Neutrophil (primary cell): ENCODE measurements around the gene CLBA1.

Experiments used
- H3K27ac ChIP-seq: fragments of 200-600 bp; sonication (generic); 2 replicates; pipeline ENCODE4 v1.5.1; 2016; ENCODE audit warnings: mild to moderate bottlenecking, moderate library complexity
- H3K27me3 ChIP-seq: fragments of 200-600 bp; sonication (generic); 2 replicates; pipeline ENCODE4 v1.6.0; 2016; ENCODE audit warnings: mild to moderate bottlenecking
- H3K36me3 ChIP-seq: fragments of 200-600 bp; sonication (generic); 2 replicates; pipeline ENCODE4 v1.5.1; 2017
- H3K4me1 ChIP-seq, 2 experiments: fragments of 200-600 bp in 1 of 2; sonication (generic) in 1 of 2; 1 replicate in 1 of 2; 2 replicates in 1 of 2; pipeline versions ENCODE4 v1.5.1 to v1.6.1; 2013 to 2016; ENCODE audit warnings: low read depth in 1 of 2, low read length in 1 of 2, mild to moderate bottlenecking in 1 of 2, moderate library complexity in 1 of 2; ENCODE audit not compliant: control insufficient read depth in 1 of 2, insufficient read depth in 1 of 2
- H3K4me3 ChIP-seq, 2 experiments: fragments of 200-600 bp in 1 of 2; sonication (generic) in 1 of 2; 1 replicate in 1 of 2; 2 replicates in 1 of 2; pipeline ENCODE4 v1.5.1; 2013 to 2016; ENCODE audit warnings: low read depth in 1 of 2, low read length in 1 of 2, mild to moderate bottlenecking in 1 of 2, moderate library complexity in 1 of 2
- H3K9me3 ChIP-seq: fragments of 200-600 bp; sonication (generic); 2 replicates; pipeline ENCODE4 v1.5.1; 2016
- CTCF ChIP-seq: fragments of 200-600 bp; sonication (generic); IDR thresholded peaks from 2 replicates; pipeline ENCODE4 v1.5.1; 2016; ENCODE audit warnings: antibody characterized with exemption

CLBA1 gene

GRCh38 chr14:104975481-104976197, 9.9 kb upstream of the CLBA1 start:
- no peak overlapping the region for H3K27ac ChIP-seq
- TF ChIP-seq CTCF = no peak
- H3K4me1 ChIP-seq = peaks cover 7 to 11% of the 10 kb centered on the region in 2 experiments
- H3K9me3 ChIP-seq = no peaks in the 10 kb centered on the region
- no peak overlapping the region for H3K4me3 ChIP-seq
- no peaks in the 10 kb centered on the region for H3K36me3 ChIP-seq
- H3K27me3 ChIP-seq = peaks cover 58% of the 10 kb centered on the region

DNA sequence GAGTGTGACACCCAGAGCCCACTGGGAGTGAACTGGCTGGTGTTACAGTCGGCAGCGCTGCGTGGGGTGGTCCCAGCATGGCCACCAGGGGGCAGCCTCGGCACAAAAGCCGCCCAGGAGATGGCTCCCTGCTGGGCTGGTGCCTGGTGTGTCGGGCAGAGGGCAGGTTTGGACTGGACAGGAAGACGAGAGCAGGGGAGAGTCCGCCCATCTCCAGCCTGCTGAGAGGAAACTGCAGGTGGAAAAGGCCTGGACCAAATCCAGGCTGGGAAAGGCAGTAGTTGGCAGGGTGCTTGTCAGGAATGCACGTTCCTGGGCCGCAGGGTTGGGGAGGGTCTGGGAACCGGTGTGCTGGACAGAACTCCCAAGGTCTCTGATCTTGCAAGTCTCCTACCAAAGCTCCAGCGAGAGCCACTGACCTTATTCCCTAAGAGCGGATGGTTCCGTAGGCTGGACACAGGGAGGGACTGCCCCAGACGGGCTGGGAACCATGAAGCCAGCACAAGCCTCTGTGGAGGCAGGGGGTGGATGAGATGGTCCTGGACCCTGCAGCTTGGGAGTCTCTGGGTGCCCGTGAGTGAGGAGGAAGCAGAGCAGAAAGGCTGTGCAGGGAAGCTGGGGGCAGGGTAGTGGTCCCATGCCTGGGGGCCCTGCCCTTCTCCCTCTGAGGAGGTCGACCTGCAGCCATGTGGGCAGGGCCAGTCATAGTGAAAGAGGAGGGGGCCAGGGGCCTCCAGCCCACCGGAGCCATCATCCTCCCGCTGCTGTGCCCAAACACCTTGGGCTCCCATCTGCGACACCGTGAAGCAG, 9.2 kb upstream of the CLBA1 start:
- TF ChIP-seq CTCF = peak; percentile 91
- Histone ChIP-seq H3K4me3 (no peak overlapping the region), H3K36me3 (no peaks in the 10 kb centered on the region), H3K4me1 (peaks cover 7 to 11% of the 10 kb centered on the region in 2 experiments), H3K27me3 (peaks cover 65% of the 10 kb centered on the region), H3K9me3 (no peaks in the 10 kb centered on the region), H3K27ac (no peak overlapping the region)

GRCh38 chr14:104977008-104977680, 8.4 kb upstream of the CLBA1 start:
- H3K27me3 ChIP-seq = peaks cover 69% of the 10 kb centered on the region
- H3K9me3 ChIP-seq = no peaks in the 10 kb centered on the region
- no peak overlapping the region for H3K27ac ChIP-seq
- no peak overlapping the region for H3K4me3 ChIP-seq
- TF ChIP-seq CTCF = no peak
- no peaks in the 10 kb centered on the region for H3K36me3 ChIP-seq
- H3K4me1 ChIP-seq = peaks cover 7 to 11% of the 10 kb centered on the region in 2 experiments

GRCh38 chr14:104977681-104978653, 7.6 kb upstream of the CLBA1 start, which contains the start of gene AHNAK2:
Gene AHNAK2 (minus strand): TSS chr14:104978374. CDS start chr14:104978237, 137 bp downstream.
- TF ChIP-seq CTCF = no peak
- no peaks in the 10 kb centered on the region for H3K9me3 ChIP-seq
- H3K4me1 ChIP-seq = peaks cover 7 to 11% of the 10 kb centered on the region in 2 experiments
- H3K27ac ChIP-seq = no peak within 1 kb of the TSS
- no peaks in the 10 kb centered on the region for H3K36me3 ChIP-seq
- peaks cover 69% of the 10 kb centered on the region for H3K27me3 ChIP-seq
- H3K4me3 ChIP-seq = peak within 1 kb of the TSS; percentile 18 to 31
